HG03520 (cell line): ENCODE measurements around the gene AP1G1.
"Not testable (repeated sequence)": the region's sequence is repeated elsewhere in the genome, so short reads cannot be mapped to it uniquely, and the experiment has no call there.

ENCODE experiments used
- ATAC-seq: cut with Tn5 transposase; IDR thresholded peaks from one replicate; pipeline ENCODE4 v1.9.1; 2021; ENCODE audit warnings: mild to moderate bottlenecking, moderate library complexity; ENCODE audit not compliant: unreplicated experiment

Gene AP1G1

GRCh38 chr16:71707199-71707598 is 101.4 kb downstream of the AP1G1 start:
- no peak for ATAC-seq

- ATAC-seq: no peak
These were observed 102.6 kb downstream of the AP1G1 start for GRCh38 chr16:71706046-71706445.

- ATAC-seq: no peak
These were observed 105.3 kb downstream of the AP1G1 start for GRCh38 chr16:71703333-71703732.

- no peak for ATAC-seq
These were observed 107.8 kb downstream of the AP1G1 start for GRCh38 chr16:71700831-71701230.

GRCh38 chr16:71698491-71698890 is 110.1 kb downstream of the AP1G1 start:
- ATAC-seq: no peak

GRCh38 chr16:71693164-71693563 is 115.5 kb downstream of the AP1G1 start:
- ATAC-seq: no peak

GRCh38 chr16:71689901-71690300 is 118.7 kb downstream of the AP1G1 start:
- no peak for ATAC-seq

GRCh38 chr16:71687861-71688260 is 120.8 kb downstream of the AP1G1 start:
- no peak for ATAC-seq

- not testable (repeated sequence) for ATAC-seq
These were observed 124.4 kb downstream of the AP1G1 start for GRCh38 chr16:71684280-71684679.

GRCh38 chr16:71681360-71681759 is 127.3 kb downstream of the AP1G1 start:
- ATAC-seq: no peak
